ENCODE measurements around the gene PCDHGC4. TPM values are rescaled to one million over a fixed set of nuclear protein-coding genes. Genes with fewer than 3 reads are reported as not detected.

PCDHGC4 gene
- total RNA-seq, 2 donors from 2014 or later: 3.8 to 4.1 TPM

GRCh38 chr5:141488591-141489561, 4.0 kb downstream of the PCDHGC4 start, which contains the start of gene PCDHGC5:
PCDHGC5 (plus strand) TSS chr5:141489081; CDS start chr5:141489241, 160 bp downstream.
- WGBS: 50% methylated on average over 14 of the region's 14 CpGs
- intact Hi-C loops (cut with DNase I): no loop called here
- no peak for DNase-seq (ENCODE audit: low spot score)
- Histone ChIP-seq H3K27ac (no peak within 1 kb of the TSS), H3K36me3 (no peaks in the 10 kb centered on the region), H3K9me3 (no peaks in the 10 kb centered on the region), H3K4me1 (replicated peaks) (no peaks in the 10 kb centered on the region), H3K27me3 (replicated peaks; ENCODE audit: insufficient read depth) (no peaks in the 10 kb centered on the region), H3K4me3 (no peak within 1 kb of the TSS)
- TF ChIP-seq CTCF (IDR thresholded peaks at IDR 0.05): no peak
- no peak for TF ChIP-seq POLR2AphosphoS5 (IDR thresholded peaks at IDR 0.05)
- TF ChIP-seq POLR2A (IDR thresholded peaks at IDR 0.05): no peak

GRCh38 chr5:141489841-141490240, 5.0 kb downstream of the PCDHGC4 start:
- intact Hi-C loops (cut with DNase I): no loop called here
- Histone ChIP-seq H3K36me3 (no peaks in the 10 kb centered on the region), H3K9me3 (no peaks in the 10 kb centered on the region), H3K4me3 (no peak overlapping the region), H3K27me3 (replicated peaks; ENCODE audit: insufficient read depth) (no peaks in the 10 kb centered on the region), H3K27ac (no peak overlapping the region), H3K4me1 (replicated peaks) (no peaks in the 10 kb centered on the region)
- WGBS: 95% methylated on average over 10 of the region's 10 CpGs
- TF ChIP-seq CTCF (IDR thresholded peaks at IDR 0.05): no peak
- no peak for TF ChIP-seq POLR2AphosphoS5 (IDR thresholded peaks at IDR 0.05)
- no peak for TF ChIP-seq POLR2A (IDR thresholded peaks at IDR 0.05)
- DNase-seq (ENCODE audit: low spot score): no peak

- DNase-seq (ENCODE audit: low spot score): no peak
- intact Hi-C loops (cut with DNase I): no loop called here
- Histone ChIP-seq H3K9me3 (no peaks in the 10 kb centered on the region), H3K27me3 (replicated peaks; ENCODE audit: insufficient read depth) (no peaks in the 10 kb centered on the region), H3K36me3 (no peaks in the 10 kb centered on the region), H3K4me3 (no peak overlapping the region), H3K4me1 (replicated peaks) (no peaks in the 10 kb centered on the region), H3K27ac (no peak overlapping the region)
- TF ChIP-seq POLR2A (IDR thresholded peaks at IDR 0.05) (no peak), POLR2AphosphoS5 (IDR thresholded peaks at IDR 0.05) (no peak), CTCF (IDR thresholded peaks at IDR 0.05) (no peak)
- 92% methylated on average over 10 of the region's 10 CpGs for WGBS
Observed at GRCh38 chr5:141490271-141490670, 5.4 kb downstream of the PCDHGC4 start.

- H3K27me3 ChIP-seq (replicated peaks; ENCODE audit: insufficient read depth): no peaks in the 10 kb centered on the region
- H3K4me1 ChIP-seq (replicated peaks): no peaks in the 10 kb centered on the region
- H3K4me3 ChIP-seq: no peak overlapping the region
- H3K36me3 ChIP-seq: no peaks in the 10 kb centered on the region
- TF ChIP-seq POLR2AphosphoS5 (IDR thresholded peaks at IDR 0.05): no peak
- no peak for TF ChIP-seq POLR2A (IDR thresholded peaks at IDR 0.05)
- no peak for TF ChIP-seq CTCF (IDR thresholded peaks at IDR 0.05)
- DNase-seq (ENCODE audit: low spot score): no peak
- 88% methylated on average over 13 of the region's 13 CpGs for WGBS
- no peak overlapping the region for H3K27ac ChIP-seq
- intact Hi-C loops (cut with DNase I): no loop called here
- H3K9me3 ChIP-seq: no peaks in the 10 kb centered on the region
Observed at GRCh38 chr5:141490771-141491170, 5.9 kb downstream of the PCDHGC4 start.
